HepG2 (cell line): ENCODE data around the gene CCL18. TPM values are rescaled to one million over a fixed set of nuclear protein-coding genes. Genes with fewer than 3 reads are reported as not detected.

ENCODE experiments used
- ATAC-seq: fragments of 200-7000 bp; cut with Tn5 transposase; 3 replicates; pipeline ENCODE4 v1.9.1; 2020; ENCODE audit warnings: mild to moderate bottlenecking, moderate library complexity
- BruUV-seq: library from RNA; stranded (reverse); fragments of 400-500 nt; replicated peaks from 2 replicates; lab custom pipeline; 2021; lab: Mats Ljungman, UMichigan
- CTCF ChIA-PET: fragments of 300-600 bp; formaldehyde crosslinking; extraction: SDS; loops from one replicate; lab custom pipeline; 2021; ENCODE audit warnings: low total read pairs, inconsistent platforms, low intra/inter-chr PET ratio; lab: Yijun Ruan, JAX
- POLR2A ChIA-PET: fragments of 350-600 bp; sonication (Branson Sonifier 250); formaldehyde crosslinking; loops from one replicate; lab custom pipeline; 2020; ENCODE audit warnings: antibody characterized with exemption, inconsistent platforms; lab: Yijun Ruan, JAX
- DNase-seq: peaks from one replicate; pipeline ENCODE4 v3.0.0-alpha.2; 2015; ENCODE audit warnings: low spot score
- FAIRE-seq: peaks from 3 replicates; lab custom pipeline; 2011; peaks lifted over from hg19 to GRCh38; lab: Jason Lieb, UNC
- H2AFZ ChIP-seq: one replicate; pipeline ENCODE4 v1.6.1; 2011; ENCODE audit warnings: low read length, inconsistent platforms
- H3K27ac ChIP-seq: fragments of 300-600 bp; 3 replicates; pipeline ENCODE4 v1.8.0; 2011; ENCODE audit warnings: mixed run types, mild to moderate bottlenecking, mixed read lengths, low read length, inconsistent platforms; ENCODE audit not compliant: insufficient read depth; ENCODE audit errors: extremely low read length
- H3K27me3 ChIP-seq, 2 experiments: fragments of 200-600 bp in 1 of 2; 2 replicates in 1 of 2; 3 replicates in 1 of 2; pipeline versions ENCODE4 v1.6.0 to v1.8.0; 2011; ENCODE audit warnings: low read length in 2 of 2, mild to moderate bottlenecking in 2 of 2, moderate library complexity in 2 of 2, inconsistent platforms in 1 of 2; ENCODE audit not compliant: insufficient read depth in 2 of 2, control insufficient read depth in 1 of 2
- H3K36me3 ChIP-seq, 2 experiments: fragments of 200-600 bp in 1 of 2; replicated peaks in 1 of 2; 2 replicates in 1 of 2; 3 replicates in 1 of 2; pipeline versions ENCODE4 v1.5.1 to v1.8.0; 2011; ENCODE audit warnings: low read length in 2 of 2, inconsistent platforms in 1 of 2; ENCODE audit not compliant: insufficient read depth in 2 of 2, control insufficient read depth in 1 of 2
- H3K4me1 ChIP-seq: 2 replicates; pipeline ENCODE4 v1.5.1; 2012; ENCODE audit warnings: low read length, inconsistent platforms; ENCODE audit not compliant: insufficient read depth
- H3K4me2 ChIP-seq: 2 replicates; pipeline ENCODE4 v1.6.0; 2011; ENCODE audit warnings: low read depth, low read length, inconsistent platforms
- H3K4me3 ChIP-seq, 3 experiments: fragments of 200-600 bp in 1 of 3; sonication (generic), shearing (Covaris generic) in 1 of 3; replicated peaks in 1 of 3; 2 replicates each; pipeline ENCODE4 v1.5.1; 2011 to 2016; ENCODE audit warnings: low read length in 3 of 3, inconsistent platforms in 2 of 3, low read depth in 2 of 3, mild to moderate bottlenecking in 2 of 3, control low read depth in 1 of 3, mixed read lengths in 1 of 3; ENCODE audit not compliant: insufficient read depth in 1 of 3
- H3K79me2 ChIP-seq: one replicate; pipeline ENCODE4 v1.6.1; 2011; ENCODE audit warnings: low read length, inconsistent platforms; ENCODE audit not compliant: insufficient read depth
- H3K9ac ChIP-seq: 2 replicates; pipeline ENCODE4 v1.6.0; 2011; ENCODE audit warnings: mild to moderate bottlenecking, low read depth, low read length, inconsistent platforms; ENCODE audit not compliant: insufficient read depth
- H3K9me3 ChIP-seq: 2 replicates; pipeline ENCODE4 v1.5.1; 2012; ENCODE audit warnings: mild to moderate bottlenecking, low read length
- H4K20me1 ChIP-seq: 2 replicates; pipeline ENCODE4 v1.6.0; 2011; ENCODE audit warnings: inconsistent platforms, mild to moderate bottlenecking, low read length, moderate library complexity; ENCODE audit not compliant: insufficient read depth
- HNF4A ChIP-seq: sonication (generic); formaldehyde crosslinking; IDR thresholded peaks from 2 replicates; pipeline ENCODE4 v1.4.0; 2020; ENCODE audit warnings: missing genetic modification reagents
- IRX3 ChIP-seq: sonication (generic); formaldehyde crosslinking; IDR thresholded peaks from 2 replicates; pipeline ENCODE4 v1.8.1; 2023; ENCODE audit warnings: mild to moderate bottlenecking, low read depth, missing genetic modification reagents, borderline replicate concordance
- KDM1A ChIP-seq: IDR thresholded peaks from 2 replicates; pipeline ENCODE4 v1.6.1; 2016; ENCODE audit warnings: missing compliant biosample characterization
- MTA1 ChIP-seq: sonication (generic); formaldehyde crosslinking; IDR thresholded peaks from 2 replicates; pipeline ENCODE4 v1.4.0; 2020; ENCODE audit warnings: missing genetic modification reagents, mild to moderate bottlenecking, borderline replicate concordance
- RELA ChIP-seq: sonication (generic); formaldehyde crosslinking; IDR thresholded peaks from 2 replicates; pipeline ENCODE4 v1.4.0; 2020; ENCODE audit warnings: missing genetic modification reagents
- REXO4 ChIP-seq: sonication (generic); formaldehyde crosslinking; IDR thresholded peaks from 2 replicates; pipeline ENCODE4 v1.8.0; 2022; ENCODE audit warnings: missing genetic modification reagents, mild to moderate bottlenecking, borderline replicate concordance
- SRSF4 ChIP-seq: fragments of 200-400 bp; formaldehyde crosslinking; IDR thresholded peaks from one replicate; pipeline ENCODE4 v1.6.1; 2018; ENCODE audit warnings: mild to moderate bottlenecking, low read depth, low read length, moderate library complexity; ENCODE audit not compliant: poor library complexity, severe bottlenecking
- ZFY ChIP-seq: sonication (generic); formaldehyde crosslinking; IDR thresholded peaks from 2 replicates; pipeline ENCODE4 v1.4.0; 2020; ENCODE audit warnings: missing genetic modification reagents
- ZFYVE20 ChIP-seq: sonication (generic); formaldehyde crosslinking; IDR thresholded peaks from 2 replicates; pipeline ENCODE4 v1.8.0; 2023; ENCODE audit warnings: low read depth, mild to moderate bottlenecking, moderate library complexity, missing genetic modification reagents, borderline replicate concordance
- ZNF260 ChIP-seq: sonication (generic); formaldehyde crosslinking; IDR thresholded peaks from 2 replicates; pipeline ENCODE4 v1.4.0; 2020; ENCODE audit warnings: missing genetic modification reagents, low read depth, mild to moderate bottlenecking, borderline replicate concordance
- ZNF597 ChIP-seq: sonication (generic); formaldehyde crosslinking; IDR thresholded peaks from 2 replicates; pipeline ENCODE4 v1.5.0; 2020; ENCODE audit warnings: missing genetic modification reagents
- ZNF746 ChIP-seq: sonication (generic); formaldehyde crosslinking; IDR thresholded peaks from 2 replicates; pipeline ENCODE4 v1.8.0; 2022; ENCODE audit warnings: mild to moderate bottlenecking, missing genetic modification reagents
- WGBS: methylation state at CpG from one replicate; pipeline ENCODE4 v1.1.6; 2017; ENCODE audit warnings: low lambda C conversion rate; 5-methylcytosine and 5-hydroxymethylcytosine counted together
- in situ Hi-C: cut with HindIII; loops from 2 replicates; pipeline ENCODE4 v1.10.0; 2017; ENCODE audit warnings: low pct_unique_long_range_greater_than_20kb; ENCODE audit not compliant: extremely low pct_ligation_motif_present
- intact Hi-C: fragments of 100-400 bp; cut with micrococcal nuclease; formaldehyde crosslinking; loops from one replicate; pipeline ENCODE4 v1.10.0; 2022; ENCODE audit not compliant: unreplicated experiment
- polyA plus RNA-seq, 8 experiments: library from polyadenylated mRNA; depleted of rRNA in 3 of 8; stranded (reverse) in 7 of 8; unstranded in 1 of 8; fragments of >200 nt; fragmentation: Illumina TruSeq in 4 of 8; extraction: Trizol in 4 of 8; gene quantifications; 2 replicates each; pipeline versions ENCODE4 v1.2.1 to v1.2.3, GENCODE V29; 2011 to 2016; ENCODE audit warnings: low read depth in 4 of 8, missing spikeins in 1 of 8, mixed read lengths in 1 of 8; ENCODE audit not compliant: insufficient read depth in 1 of 8
- total RNA-seq, 5 experiments: library from RNA; depleted of rRNA; stranded (reverse); fragments of >200 nt; fragmentation: Illumina TruSeq; extraction: Trizol; gene quantifications; 2 replicates each; pipeline ENCODE4 v1.2.3, GENCODE V29; 2016; ENCODE audit warnings: low read depth in 1 of 5
- TF ChIP-seq, protein P1 (sequence below): IDR thresholded peaks from 2 replicates; pipeline ENCODE4 v1.6.1; 2016; ENCODE audit warnings: missing compliant biosample characterization, missing genetic modification reagents, borderline replicate concordance
- TF ChIP-seq, protein P2 (sequence below): sonication (generic); formaldehyde crosslinking; IDR thresholded peaks from 2 replicates; pipeline ENCODE4 v1.8.0; 2022; ENCODE audit warnings: mild to moderate bottlenecking, missing genetic modification reagents; ENCODE audit not compliant: insufficient replicate concordance
- TF ChIP-seq, protein P3 (sequence below): sonication (generic); formaldehyde crosslinking; IDR thresholded peaks from 2 replicates; pipeline ENCODE4 v1.4.0; 2020; ENCODE audit warnings: low read depth, missing genetic modification reagents
- TF ChIP-seq, protein P4 (sequence below): sonication (generic); formaldehyde crosslinking; IDR thresholded peaks from 2 replicates; pipeline ENCODE4 v1.5.0; 2020; ENCODE audit warnings: mild to moderate bottlenecking, low read depth, missing genetic modification reagents, borderline replicate concordance

The CCL18 gene
- total and polyA plus RNA-seq, 2 of the 13 experiments (the other 11 are each of a cell fraction or from before 2014, with no cell fraction given) = not detected

GRCh38 chr17:36088670-36089338 is 24.7 kb downstream of the CCL18 start:
- CTCF ChIA-PET = no interaction called here
- in situ Hi-C loops = no loop called here
- TF ChIP-seq ZFY (CRISPR knock-in tag) (no peak), IRX3 (CRISPR knock-in tag) (no peak), REXO4 (no peak), ZNF597 (no peak), MTA1 (no peak), ZNF746 (CRISPR knock-in tag) (no peak), RELA (CRISPR knock-in tag) (no peak), SRSF4 (no peak), ZFYVE20 (CRISPR knock-in tag) (no peak), ZNF260 (CRISPR knock-in tag) (no peak), KDM1A (no peak), HNF4A (no peak)
- TF ChIP-seq, protein P1, sequence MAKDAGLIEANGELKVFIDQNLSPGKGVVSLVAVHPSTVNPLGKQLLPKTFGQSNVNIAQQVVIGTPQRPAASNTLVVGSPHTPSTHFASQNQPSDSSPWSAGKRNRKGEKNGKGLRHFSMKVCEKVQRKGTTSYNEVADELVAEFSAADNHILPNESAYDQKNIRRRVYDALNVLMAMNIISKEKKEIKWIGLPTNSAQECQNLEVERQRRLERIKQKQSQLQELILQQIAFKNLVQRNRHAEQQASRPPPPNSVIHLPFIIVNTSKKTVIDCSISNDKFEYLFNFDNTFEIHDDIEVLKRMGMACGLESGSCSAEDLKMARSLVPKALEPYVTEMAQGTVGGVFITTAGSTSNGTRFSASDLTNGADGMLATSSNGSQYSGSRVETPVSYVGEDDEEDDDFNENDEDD (CRISPR knock-in tag) = no peak
- TF ChIP-seq, protein P2, sequence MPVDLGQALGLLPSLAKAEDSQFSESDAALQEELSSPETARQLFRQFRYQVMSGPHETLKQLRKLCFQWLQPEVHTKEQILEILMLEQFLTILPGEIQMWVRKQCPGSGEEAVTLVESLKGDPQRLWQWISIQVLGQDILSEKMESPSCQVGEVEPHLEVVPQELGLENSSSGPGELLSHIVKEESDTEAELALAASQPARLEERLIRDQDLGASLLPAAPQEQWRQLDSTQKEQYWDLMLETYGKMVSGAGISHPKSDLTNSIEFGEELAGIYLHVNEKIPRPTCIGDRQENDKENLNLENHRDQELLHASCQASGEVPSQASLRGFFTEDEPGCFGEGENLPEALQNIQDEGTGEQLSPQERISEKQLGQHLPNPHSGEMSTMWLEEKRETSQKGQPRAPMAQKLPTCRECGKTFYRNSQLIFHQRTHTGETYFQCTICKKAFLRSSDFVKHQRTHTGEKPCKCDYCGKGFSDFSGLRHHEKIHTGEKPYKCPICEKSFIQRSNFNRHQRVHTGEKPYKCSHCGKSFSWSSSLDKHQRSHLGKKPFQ (CRISPR knock-in tag) = no peak
- TF ChIP-seq, protein P3, sequence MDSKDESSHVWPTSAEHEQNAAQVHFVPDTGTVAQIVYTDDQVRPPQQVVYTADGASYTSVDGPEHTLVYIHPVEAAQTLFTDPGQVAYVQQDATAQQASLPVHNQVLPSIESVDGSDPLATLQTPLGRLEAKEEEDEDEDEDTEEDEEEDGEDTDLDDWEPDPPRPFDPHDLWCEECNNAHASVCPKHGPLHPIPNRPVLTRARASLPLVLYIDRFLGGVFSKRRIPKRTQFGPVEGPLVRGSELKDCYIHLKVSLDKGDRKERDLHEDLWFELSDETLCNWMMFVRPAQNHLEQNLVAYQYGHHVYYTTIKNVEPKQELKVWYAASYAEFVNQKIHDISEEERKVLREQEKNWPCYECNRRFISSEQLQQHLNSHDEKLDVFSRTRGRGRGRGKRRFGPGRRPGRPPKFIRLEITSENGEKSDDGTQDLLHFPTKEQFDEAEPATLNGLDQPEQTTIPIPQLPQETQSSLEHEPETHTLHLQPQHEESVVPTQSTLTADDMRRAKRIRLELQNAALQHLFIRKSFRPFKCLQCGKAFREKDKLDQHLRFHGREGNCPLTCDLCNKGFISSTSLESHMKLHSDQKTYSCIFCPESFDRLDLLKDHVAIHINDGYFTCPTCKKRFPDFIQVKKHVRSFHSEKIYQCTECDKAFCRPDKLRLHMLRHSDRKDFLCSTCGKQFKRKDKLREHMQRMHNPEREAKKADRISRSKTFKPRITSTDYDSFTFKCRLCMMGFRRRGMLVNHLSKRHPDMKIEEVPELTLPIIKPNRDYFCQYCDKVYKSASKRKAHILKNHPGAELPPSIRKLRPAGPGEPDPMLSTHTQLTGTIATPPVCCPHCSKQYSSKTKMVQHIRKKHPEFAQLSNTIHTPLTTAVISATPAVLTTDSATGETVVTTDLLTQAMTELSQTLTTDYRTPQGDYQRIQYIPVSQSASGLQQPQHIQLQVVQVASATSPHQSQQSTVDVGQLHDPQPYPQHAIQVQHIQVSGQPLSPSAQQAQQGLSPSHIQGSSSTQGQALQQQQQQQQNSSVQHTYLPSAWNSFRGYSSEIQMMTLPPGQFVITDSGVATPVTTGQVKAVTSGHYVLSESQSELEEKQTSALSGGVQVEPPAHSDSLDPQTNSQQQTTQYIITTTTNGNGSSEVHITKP (CRISPR knock-in tag) = no peak
- TF ChIP-seq, protein P4, sequence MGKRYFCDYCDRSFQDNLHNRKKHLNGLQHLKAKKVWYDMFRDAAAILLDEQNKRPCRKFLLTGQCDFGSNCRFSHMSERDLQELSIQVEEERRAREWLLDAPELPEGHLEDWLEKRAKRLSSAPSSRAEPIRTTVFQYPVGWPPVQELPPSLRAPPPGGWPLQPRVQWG = no peak

More at GRCh38 chr17:36088670-36089338, 24.7 kb downstream of the CCL18 start:
- Histone ChIP-seq H3K9me3 (no peaks in the 10 kb centered on the region), H4K20me1 (no peaks in the 10 kb centered on the region), H3K4me2 (no peak overlapping the region), H3K36me3 (no peaks in the 10 kb centered on the region), H3K9ac (no peak overlapping the region), H3K4me3 (no peak overlapping the region), H3K79me2 (no peaks in the 10 kb centered on the region), H2AFZ (no peak overlapping the region), H3K27ac (no peak overlapping the region), H3K4me1 (no peaks in the 10 kb centered on the region), H3K27me3 (no peaks in the 10 kb centered on the region)
- FAIRE-seq (no peak), DNase-seq (no peak), ATAC-seq (no peak)
- WGBS = 63% methylated on average over 13 of the region's 14 CpGs
- BruUV-seq = no TSS peak
- POLR2A ChIA-PET = no interaction called here
- intact Hi-C loops = no loop called here
